Fibroblast of mammary gland (primary cell): Measurements from ENCODE around the gene CYB561.

Source experiments
- DNase-seq: peaks from one replicate; pipeline ENCODE4 v3.0.0-alpha.2; 2010; ENCODE audit warnings: low read depth
- H3K4me3 ChIP-seq: 2 replicates; pipeline ENCODE4 v1.5.1; 2011; ENCODE audit warnings: low read depth, mild to moderate bottlenecking, low read length, moderate library complexity; ENCODE audit not compliant: control insufficient read depth
- TF ChIP-seq, protein P1 (sequence below): conservative IDR thresholded peaks from 2 replicates; pipeline ENCODE4 v1.5.1; 2011; ENCODE audit warnings: low read depth, low read length, inconsistent platforms; ENCODE audit not compliant: control insufficient read depth, insufficient read depth

The CYB561 gene

DNA sequence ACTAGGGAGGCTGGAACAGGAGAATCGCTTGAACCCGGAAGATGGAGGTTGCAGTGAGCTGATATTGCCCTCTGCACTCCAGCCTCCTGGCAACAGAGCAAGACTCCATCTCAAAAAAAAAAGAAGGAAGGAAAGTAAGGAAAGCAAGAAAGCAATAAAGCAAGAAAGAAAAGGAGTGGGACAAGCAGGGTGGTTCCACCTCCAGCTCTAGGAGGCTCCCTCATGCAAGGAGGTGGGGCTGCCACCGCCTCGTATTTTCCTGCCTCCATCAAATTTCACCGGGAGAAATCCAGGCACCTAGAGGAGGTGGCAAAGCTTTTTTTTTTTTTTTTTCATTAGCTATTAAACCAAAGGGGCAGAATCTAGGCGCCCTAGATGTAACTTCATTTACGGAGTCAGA is 1.0 kb downstream of the CYB561 start:
- H3K4me3 ChIP-seq, result peak overlapping the region; percentile 49
- DNase-seq, result no peak

DNA sequence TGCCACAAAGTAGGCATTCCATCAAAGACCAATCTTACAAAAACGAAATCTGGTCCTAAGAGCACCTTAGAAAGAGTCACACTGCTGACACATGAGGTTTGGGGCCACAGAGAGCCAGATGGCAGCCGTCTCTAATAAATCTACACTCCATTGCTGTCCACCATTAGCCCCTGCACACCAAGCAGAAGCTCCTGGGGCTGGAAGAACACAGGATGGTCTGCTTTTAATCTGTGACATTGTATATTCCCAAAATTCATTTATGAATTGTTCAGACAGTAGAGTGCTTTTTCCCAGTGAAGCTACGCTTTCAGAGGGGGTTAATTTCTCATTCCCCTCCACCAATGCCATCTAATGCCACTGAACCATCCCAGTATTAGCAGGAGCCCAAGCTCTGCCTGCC is 1.6 kb downstream of the CYB561 start:
- TF ChIP-seq, protein P1, sequence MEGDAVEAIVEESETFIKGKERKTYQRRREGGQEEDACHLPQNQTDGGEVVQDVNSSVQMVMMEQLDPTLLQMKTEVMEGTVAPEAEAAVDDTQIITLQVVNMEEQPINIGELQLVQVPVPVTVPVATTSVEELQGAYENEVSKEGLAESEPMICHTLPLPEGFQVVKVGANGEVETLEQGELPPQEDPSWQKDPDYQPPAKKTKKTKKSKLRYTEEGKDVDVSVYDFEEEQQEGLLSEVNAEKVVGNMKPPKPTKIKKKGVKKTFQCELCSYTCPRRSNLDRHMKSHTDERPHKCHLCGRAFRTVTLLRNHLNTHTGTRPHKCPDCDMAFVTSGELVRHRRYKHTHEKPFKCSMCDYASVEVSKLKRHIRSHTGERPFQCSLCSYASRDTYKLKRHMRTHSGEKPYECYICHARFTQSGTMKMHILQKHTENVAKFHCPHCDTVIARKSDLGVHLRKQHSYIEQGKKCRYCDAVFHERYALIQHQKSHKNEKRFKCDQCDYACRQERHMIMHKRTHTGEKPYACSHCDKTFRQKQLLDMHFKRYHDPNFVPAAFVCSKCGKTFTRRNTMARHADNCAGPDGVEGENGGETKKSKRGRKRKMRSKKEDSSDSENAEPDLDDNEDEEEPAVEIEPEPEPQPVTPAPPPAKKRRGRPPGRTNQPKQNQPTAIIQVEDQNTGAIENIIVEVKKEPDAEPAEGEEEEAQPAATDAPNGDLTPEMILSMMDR, result no peak
- H3K4me3 ChIP-seq, result no peak overlapping the region
- no peak for DNase-seq

More for the DNA sequence above, 1.0 kb downstream of the CYB561 start:
- TF ChIP-seq, protein P1, result no peak

DNA sequence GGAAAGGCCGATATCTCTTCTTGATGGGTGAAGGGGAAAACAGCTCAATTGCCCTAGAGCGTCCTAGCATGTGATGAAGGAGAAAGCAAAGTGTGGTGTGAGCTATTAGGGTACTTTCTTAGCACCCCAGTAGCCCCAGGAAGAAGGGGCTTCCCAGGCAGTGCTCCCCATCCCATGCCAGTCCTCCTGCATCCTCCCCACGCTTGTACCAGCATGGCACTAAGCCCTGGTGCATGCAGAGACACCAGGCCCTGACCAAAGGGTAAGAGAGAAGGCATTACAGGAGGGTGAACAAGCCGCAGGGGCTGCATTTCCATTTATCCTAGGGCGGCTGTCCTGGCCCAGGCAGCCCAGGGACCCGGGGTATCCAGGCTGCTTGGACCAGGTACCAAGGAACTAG is 3.1 kb downstream of the CYB561 start:
- TF ChIP-seq, protein P1, result no peak
- no peak overlapping the region for H3K4me3 ChIP-seq
- DNase-seq, result no peak

DNA sequence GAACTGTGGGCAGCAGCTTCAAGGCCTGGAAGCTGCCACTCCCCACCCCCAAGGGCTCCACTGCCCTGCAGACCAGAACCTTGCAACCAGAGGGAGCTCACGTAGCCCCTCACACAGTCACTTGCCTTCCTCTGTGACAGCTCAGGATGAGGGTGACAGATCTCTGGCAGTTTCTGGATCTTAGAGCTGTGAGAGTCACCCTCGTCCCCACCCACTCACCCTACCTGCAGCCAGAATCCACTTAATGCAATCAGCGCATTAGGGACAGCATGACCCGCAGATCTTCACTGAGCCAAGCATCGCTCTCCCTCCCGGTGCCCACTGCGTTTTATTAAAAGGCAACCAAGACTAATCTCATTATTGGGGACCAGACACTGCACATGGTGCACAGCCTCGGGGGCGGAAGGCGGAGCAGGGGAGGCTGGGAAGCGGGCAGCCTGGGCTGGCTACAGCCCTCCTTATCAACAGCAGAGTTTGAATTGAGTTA is 3.5 kb downstream of the CYB561 start:
- TF ChIP-seq, protein P1, result peak; percentile 19
- no peak for DNase-seq
- H3K4me3 ChIP-seq, result no peak overlapping the region

DNA sequence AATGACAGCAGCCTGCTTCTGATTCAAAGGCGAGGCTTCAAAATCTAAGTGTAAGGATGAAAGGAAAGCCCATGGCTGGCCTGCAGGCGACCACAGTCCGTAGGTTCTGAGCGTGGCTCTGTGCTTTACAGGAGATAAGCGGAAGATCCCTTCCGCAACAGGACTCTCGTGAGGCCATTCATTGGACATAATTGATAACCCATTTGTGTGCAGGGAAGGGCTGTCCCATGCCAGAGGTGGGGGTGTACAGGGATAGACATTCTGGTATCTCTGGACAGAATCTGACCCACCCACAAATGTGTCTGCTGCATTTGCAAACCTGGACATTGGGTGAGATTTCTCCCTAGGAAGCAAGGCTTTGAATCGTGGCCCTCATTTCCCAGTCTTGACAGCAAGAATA is 4.0 kb downstream of the CYB561 start:
- H3K4me3 ChIP-seq, result no peak overlapping the region
- no peak for DNase-seq
- TF ChIP-seq, protein P1, result no peak

DNA sequence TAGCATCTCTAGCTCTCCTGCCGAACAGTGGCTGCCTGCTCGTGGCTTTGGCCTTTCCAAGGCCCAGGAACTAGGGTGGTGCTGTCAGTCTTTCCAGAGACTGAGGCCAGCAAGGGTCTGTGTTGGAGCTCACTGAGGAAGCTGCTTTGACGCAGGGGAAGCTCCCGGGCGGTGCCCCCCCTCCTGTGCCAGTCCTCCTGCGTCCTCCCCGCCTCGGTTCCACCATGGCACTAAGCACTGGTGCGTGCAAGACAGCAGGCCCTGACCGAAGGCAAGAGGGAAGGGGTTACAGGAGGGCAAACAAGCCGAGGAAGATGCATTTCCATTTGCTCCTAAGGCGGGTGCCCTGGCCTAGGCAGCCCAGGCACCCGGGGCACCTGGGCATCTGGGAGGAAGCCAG is 4.5 kb downstream of the CYB561 start:
- no peak for DNase-seq
- TF ChIP-seq, protein P1, result no peak
- H3K4me3 ChIP-seq, result no peak overlapping the region

DNA sequence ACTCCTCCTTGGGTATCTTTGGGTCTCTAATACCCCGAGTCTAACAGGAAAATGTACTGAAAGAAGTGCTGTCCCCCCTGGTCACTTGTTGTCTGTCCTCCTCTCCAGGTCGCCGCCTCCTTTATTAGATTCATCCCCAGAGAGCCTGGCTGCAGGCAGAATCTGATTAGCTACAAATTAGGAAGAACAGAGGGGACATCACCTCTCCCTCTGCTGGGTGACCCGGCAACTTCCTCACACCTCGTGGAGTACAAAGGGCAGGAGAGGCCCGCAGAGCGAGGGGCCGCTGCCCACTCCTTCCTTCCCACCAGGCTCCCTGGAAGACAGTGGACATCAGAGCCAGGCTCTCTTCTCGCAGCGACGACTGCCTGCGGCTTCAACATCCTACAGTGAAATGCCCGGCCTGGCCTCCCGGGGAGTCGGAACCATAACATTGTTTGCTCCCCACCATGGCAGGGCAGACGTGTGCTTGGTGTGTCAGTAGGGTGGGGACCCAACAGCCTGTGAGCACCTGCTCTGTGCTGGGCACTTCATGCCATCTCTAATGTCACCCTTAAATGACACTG is 5.3 kb downstream of the CYB561 start:
- TF ChIP-seq, protein P1, result no peak
- DNase-seq, result no peak
- no peak overlapping the region for H3K4me3 ChIP-seq
